GM18873 (cell line): ENCODE data around the gene RFX2.
"Not testable (repeated sequence)": the region's sequence is repeated elsewhere in the genome, so short reads cannot be mapped to it uniquely, and the experiment has no call there.

Source experiments
- ATAC-seq: cut with Tn5 transposase; IDR thresholded peaks from one replicate; pipeline ENCODE4 v1.9.1; 2021; ENCODE audit warnings: mild to moderate bottlenecking, moderate library complexity, moderate number of reproducible peaks; ENCODE audit not compliant: unreplicated experiment, low FRiP score

Gene RFX2

DNA sequence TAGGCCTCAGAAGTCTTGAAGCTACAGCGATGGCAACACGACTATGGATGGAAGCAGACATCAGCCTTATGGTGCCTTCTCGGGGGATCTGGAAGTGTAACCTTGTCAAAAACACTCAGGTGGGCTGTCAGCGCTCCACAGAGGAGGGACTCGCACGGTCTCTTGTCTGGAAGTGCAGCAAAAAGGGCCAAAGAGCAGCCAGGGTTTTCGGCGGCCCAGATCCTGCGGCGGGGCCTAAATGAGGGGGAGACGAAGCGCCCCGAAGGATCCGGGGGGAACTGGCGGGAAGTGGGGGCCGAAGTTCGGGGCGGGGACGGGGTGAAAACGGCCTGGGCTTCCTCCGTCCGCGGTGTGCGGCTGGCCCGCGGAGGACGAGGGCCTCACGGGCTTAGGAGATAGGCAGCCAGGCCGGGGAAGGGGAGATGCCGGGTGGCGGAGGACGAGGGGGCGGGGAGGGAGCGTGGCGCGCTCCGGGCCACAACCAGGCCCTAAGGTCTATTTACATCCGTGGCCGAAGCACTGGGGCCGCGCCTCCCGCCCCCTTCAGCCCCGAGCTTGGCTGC lies 133.0 kb downstream of the RFX2 start:
- no peak for ATAC-seq

DNA sequence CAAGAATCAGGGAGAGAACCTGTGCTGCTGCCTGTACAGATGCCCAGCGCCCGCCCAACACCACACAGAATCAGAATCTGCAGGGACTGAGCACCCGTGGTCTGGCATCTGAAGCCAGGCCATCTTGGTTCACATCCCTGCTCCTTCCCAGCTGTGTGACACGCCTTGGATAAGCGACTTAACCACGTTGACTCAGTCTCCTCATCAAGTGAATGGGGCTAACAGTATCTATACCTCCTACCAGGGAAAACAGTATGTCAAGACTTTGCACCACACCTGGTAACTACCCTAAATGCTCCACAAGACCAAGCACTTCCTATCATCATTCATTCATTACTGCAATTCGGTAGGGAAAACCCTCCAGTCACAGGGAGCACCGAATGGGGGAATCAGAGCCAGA lies 133.5 kb downstream of the RFX2 start:
- ATAC-seq = no peak

DNA sequence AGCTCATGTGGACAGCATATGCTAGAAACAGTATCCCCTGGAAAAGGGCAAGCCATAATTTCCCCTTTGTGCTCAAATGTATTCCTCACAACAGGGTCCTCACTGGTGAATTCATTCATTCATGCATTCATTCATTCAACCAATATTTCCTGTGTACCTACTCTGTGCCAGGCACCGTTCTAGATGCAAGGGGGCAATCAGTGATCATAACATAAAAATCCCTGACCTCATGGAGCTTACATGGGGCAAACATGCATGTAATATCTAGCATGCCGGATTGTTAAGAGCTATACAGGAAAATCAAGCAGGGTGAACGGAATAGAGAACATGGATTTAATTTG lies 134.9 kb downstream of the RFX2 start:
- ATAC-seq = no peak

DNA sequence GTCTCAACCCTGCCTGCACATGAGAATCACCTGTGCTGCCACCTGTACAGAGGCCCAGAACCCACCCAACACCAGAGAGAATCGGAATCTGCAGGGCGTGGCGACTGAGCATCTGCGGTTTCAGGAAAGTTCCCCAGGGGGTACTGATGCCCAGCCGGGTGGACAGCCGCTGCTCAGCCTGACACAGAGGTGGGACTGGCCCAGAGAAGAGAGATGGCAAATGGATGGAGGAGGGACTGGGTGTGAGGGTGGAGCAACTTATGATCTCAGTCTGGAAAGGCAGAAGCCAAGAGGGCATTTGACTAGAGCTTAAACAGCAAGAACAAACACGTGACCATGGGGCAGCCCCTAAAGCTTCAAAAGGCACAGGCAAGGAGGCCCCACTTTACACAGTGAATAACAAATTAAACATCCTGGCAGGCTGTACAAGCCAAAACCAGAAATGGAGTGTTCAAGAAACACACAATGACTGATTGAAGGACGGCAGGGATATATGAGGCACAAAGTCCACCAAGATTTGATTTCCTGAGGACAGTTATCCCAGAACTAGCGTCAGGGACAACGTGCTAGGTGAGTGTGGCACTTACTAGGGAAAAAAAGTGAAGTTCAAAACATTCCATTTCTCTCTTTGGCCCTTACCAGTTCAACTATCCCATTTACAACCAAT lies 135.4 kb downstream of the RFX2 start:
- ATAC-seq = no peak

DNA sequence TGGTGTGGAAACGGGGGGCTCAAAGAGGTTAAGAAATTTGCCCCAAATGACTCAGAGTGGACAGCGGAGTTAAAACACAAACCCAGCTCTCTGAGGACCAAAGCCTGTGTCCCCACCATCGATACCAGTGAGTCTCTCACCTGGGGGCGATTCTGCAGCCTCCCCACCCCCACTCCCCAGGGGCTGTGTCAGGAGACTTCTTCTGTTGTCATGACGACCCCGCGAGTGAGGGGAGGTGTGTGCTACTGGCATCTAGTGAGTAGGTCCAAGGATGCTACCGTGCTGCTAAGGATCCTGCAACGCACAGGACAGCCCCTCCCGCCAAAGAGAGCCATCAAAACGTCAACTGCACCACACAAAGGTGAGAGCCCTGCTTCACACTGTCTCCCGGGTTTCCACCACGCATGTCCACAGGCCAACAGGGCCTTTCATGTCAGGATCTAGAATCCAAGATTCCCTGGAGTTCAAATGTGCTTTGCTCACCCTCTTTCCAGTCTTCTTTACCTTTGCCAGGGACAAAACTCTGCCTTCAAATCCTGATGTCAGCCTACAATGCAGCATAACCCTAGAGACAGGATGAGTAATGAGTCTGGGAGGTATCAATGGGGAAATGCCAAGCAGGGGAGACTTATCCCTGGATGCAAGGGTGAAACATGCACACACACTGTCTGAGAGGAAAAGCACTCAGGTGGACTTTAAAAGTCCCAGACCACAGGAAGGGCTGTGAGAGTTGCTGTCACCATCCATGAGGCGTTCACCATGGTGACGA lies 136.2 kb downstream of the RFX2 start:
- ATAC-seq = no peak

DNA sequence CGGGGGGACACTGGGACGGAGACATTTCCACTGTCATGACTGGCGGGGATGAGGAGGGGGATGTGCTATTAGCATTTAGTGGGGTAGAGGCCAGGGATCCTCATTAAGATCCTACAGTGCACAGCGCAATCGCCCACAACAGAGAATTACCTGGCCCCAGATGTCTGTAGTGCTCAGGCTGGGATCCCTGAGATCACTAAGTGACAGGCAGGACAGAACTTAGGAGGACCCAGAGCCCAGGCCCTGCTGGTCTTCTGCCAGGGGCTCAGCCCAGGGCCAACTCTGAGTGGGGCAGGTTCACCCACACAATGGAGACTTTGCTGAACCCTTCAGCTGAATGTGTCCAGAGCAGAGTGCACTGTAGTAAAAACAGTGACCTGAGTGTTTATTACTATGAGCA lies 136.9 kb downstream of the RFX2 start:
- no peak for ATAC-seq

DNA sequence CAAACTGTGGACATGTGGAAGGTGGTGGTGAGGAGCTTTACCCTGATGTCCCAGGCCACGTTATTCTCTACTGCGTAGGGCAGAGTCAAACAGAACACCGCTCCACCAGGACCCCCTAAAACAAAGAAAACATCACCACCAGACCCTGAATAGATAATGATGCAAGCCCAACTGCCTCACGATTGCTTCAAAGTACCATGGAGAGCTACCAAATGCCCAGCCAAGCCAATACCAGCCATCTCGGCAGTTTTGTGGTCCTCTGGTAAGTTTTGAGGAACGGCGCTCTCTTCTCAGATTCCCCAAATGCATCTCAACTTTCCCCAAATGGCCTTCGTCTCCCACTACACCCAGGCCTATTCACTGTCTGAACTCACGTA lies 138.0 kb downstream of the RFX2 start:
- no peak for ATAC-seq

DNA sequence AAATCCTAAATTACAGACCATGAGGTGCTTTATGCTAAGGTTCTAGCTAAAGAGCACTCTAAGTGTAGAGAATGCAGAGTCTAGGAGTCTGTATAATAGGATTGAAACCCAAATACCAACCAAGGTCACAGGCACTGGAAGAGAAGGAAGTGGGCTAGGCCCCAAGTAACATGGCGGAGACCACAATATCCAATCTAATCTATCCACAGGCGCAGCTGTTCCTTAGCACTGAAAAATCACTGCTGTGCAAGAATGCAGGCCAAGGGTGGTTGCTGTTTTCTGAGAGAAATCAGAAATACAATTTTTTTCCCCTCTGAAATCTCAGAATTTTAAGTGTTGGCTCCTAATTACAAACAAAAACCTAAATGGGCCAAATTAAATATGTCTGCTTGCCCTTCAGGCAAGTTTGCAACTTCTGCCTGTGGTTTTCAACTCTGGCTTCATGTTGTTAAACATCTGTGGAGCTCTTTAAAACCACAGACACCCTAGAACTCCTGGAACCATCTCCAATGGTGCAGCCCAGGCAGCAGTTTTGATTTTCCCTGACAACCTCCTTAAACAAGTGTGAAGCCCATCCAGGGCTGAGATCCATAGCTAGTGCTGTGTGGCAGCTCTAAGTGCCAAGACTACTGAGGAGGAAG lies 138.5 kb downstream of the RFX2 start:
- no peak for ATAC-seq

DNA sequence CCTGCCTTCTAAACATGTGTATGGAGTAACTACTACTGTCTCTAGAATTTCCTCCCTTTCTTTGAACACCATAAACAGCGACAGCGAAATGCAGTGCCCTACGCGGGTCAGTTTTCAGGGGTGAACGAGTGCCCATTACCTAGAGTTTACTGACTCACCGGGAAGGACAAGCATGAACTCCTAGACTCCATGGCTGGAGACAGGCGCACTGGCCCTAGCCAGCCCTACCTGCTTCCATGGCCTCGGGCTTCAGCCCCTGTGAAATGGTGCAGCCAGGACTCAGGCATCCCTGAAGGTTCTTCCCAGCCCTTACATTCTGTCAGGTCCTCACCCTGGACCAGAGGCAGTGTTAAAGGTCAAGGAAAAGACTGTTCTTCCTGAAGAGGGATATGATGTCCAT lies 140.8 kb downstream of the RFX2 start:
- ATAC-seq = no peak

DNA sequence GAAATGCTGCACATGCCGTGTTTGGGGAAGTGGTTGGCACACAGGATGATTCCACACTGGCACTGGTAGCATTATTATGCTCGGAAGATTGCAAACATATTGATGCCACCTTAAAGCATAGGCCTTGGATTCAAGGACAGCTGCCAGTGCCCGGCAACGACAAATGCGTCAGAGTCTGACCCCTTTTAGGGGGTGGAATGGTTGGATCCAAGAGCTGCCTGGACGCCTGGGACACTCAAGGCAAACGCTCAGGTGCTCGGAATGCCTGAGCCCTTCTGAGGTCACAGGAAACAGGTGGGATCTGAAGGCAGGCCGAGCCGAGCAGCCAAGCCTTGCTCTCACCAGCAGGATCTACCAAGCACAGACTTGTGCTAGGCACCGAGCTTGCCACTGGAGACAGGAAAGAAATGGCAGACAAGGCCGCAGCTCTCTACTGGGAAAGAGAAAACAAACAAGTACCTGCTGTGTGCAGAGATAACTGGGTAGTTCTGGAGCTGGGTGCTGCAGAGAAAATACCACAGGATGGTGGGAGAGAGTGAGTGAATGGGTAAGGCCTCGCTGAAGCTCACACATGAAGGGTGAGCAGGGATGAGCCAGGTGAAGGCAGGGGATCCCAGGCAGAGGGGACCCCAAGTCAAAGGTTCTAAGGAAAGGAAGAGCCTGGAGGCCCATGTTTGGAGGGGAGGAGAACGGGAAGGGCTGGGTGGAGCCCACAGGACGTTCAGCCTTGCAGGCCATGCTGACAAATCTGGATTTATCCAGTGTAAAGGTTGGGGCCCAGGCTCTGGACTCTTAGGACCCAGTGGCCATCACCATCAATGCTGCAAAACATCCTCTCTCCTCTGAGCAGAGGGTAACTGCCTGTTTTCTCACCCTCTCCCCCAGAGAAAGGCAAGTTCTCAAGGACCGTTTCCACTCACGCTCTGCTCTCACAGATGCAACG lies 141.6 kb downstream of the RFX2 start:
- ATAC-seq = no peak

DNA sequence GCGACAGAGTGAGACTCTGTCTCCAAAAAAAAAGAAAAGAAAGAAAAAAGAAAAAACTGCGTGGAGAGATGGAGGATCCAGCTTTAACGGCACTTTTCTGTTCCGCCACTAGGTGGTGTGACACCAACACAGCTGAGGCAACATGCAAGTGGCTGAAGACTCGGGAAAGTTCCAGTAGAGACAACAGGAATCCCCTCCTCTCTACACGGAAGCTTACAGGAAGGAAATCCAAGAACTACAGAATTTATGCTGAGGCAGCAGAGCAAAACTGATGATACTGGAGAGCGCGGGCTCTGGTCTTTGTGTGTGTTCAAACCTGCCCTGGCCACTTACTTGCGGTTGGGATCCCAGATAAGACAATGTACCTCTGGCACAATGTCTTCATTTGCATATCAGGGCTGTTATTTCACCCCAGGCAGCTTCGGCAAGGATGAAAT lies 142.3 kb downstream of the RFX2 start:
- ATAC-seq = no peak

DNA sequence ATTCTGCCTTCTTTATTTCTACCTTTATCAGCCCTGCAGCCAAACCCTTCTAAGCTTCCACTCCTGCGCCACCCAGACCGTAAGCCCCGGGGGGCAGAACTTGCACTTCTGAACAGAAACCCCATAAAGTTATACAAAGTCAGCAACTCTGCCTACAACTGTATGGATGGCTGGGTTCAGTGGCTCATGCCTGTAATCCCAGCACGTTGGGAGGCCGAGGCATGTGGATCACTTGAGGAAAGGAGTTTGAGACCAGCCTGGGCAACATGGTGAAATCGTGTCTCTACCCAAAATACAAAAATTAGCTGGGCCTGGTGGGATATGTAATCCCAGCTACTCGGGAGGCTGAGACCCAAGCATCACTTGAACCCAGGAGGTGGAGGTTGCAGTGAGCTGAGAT lies 142.7 kb downstream of the RFX2 start:
- ATAC-seq = no peak

DNA sequence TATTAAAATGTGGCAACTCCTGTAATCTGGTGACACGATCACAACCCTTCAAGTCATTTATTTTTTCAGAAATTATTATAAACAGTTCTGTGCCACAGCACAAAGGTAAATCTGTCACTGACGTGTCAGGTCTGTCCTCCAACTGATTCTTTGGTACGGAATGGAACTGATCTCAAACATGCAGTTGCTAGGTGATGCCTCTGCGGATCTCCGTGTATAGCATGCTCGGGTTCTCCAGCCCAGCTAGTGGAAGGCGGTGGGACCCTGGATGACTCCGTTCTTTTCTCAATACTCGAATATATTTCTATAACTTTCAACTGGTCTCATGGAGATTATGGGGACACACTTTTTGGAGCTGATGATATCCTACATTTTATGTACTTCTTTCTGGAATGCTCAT lies 143.4 kb downstream of the RFX2 start:
- no peak for ATAC-seq

DNA sequence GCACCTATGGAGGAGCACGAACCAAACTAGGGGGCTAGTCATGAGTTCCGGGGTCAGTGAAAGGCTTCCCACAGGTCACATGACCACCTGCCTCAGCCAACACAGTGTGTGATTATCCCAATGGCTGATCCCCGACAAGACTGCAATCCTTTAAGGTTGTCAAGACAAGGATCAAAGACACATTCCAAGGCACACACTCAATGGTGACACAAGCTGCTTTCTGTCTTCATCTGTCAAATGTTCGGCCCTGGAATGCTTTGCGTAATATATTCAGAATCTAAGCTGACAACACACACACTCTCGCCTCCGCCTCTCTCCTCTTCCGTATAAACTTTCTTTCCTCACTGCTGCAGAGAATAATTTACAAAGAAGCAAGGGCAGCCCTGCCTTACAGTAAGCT lies 144.1 kb downstream of the RFX2 start:
- ATAC-seq = no peak

DNA sequence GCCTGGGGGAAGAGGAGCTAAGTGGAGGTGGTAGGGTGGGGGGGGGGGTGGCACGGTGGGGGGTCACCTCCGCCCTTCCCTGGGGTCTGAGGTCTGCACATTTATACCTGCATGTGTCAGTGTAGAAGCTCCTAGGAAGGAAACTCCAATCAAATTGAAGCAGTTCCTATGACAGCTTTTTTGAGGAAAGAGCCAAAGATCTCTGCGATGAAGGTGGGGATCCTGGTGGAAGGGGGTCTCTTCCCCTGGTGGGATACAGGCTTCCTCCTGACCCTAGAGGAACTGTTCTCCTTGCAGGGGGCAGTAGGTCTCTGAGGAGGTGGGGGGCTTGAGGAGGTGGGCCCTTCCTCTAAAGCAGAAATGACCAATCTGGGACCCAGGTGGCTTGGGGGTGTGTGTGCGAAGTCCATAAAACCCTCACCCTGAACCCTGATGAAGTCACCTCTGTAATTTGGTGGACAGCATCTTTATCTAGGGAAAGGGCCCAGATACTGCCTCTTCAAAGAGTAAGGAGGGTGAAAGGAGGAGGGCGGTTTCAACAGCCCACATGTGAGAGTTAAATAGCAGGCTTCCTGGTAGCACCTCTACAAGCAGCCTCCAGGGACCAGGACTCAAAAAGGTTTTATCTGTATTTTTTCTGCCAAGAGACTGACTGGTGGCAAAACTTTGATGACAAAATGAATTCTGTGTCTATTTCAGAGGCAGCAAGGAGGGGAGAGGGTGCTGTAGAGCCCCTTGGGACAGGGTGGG lies 145.3 kb downstream of the RFX2 start:
- ATAC-seq = no peak

DNA sequence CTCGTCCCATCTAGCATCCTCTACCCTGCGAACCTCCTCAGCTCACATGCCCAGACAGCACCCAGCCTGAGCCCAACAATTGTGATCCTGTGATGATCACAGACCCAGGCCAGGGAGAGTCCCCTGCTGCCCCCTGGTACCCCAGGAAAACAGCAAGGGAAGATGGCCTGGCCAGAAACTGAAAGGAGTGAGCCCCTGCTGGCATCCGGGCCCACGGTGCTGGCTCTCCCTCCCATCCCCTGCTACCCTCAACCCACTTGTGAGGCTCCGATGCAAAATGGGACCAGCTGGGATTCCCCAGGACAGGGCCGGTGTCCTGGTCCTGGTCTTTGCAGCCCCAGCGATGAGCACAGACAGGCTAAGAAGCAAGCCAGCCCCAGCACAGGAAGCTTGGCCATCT lies 146.4 kb downstream of the RFX2 start:
- ATAC-seq = no peak

DNA sequence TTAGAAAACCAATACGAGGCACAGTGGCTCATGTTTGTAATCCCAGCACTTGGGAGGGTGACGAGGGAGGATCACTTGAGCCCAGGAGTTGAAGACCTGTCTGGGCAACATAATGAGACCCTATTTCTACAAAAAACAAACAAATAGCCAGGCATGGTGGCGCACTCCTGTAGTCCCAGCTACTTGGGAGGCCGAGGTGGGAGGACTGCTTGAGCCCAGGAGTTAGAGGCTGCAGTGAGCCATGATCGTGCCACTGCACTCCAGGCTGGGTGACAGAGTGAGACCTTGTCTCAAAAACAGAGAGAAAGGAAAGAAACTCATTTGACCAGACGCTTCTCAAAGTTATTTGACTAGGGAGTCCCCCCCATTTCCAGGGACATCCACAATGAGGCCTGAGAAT lies 147.0 kb downstream of the RFX2 start:
- ATAC-seq = not testable (repeated sequence)

DNA sequence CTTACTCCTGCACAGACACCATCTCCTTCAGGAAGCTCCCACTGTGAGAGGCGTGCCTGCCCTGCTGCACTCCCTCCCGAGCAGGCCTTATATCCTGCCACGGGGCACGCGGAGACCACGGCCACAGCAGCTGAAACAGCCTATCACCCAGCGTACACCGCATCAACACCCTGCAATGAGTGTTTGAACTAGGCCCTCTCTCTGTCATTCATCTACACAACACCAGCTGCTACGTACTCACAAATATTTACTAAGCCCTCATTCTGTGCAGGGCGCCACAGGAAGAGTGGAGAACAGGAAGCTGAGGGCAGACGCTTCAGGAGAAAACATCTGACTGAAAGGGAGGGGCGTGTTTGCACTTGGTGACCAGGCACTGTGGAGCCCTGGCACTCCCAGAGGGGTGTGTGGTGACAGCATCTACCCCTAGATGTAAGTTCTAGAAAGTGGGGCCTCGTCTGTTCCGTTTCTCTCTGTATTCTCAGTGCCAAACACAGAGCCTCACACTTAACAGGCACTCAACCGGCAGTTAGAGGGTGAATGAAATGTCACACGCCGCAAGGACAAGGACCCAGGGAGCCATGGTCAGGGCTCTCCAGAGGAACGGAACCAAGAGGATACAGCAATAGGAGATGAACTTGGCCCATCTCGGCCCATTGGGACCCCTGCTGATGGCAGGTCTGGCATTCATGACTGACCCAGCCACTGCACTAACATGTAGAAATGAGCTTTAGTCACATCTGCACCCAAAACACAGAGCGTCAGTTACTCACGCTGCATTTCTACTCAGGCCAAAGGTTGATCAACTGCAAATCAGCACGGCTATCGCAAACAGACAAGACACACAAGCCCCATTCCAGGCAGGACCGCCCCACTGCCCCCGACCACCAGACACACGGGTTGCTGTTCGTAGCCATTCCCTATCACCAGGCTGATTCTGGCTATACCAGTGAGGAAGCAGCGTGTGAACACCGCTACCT lies 148.0 kb downstream of the RFX2 start:
- ATAC-seq = no peak

DNA sequence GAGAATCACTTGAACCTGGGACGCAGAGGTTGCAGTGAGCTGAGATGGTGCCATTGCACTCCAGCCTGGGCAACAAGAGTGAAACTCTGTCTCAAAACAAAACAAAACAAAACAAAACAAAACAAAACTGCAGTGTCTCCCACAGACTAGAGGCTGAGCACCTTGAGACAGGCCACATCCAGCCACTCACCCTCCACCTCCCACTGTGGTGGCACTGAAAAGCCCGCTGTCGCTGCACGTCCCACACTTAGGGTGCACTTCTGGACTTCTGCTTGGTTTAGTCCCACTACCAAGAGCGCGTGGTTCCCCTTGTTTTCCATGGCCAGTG lies 148.7 kb downstream of the RFX2 start:
- ATAC-seq = not testable (repeated sequence)
